SK-N-SH (cell line): ENCODE data around the gene PHACTR2. TPM values are rescaled to one million over a fixed set of nuclear protein-coding genes. Genes with fewer than 3 reads are reported as not detected.

Experiments used
- CTCF ChIA-PET: fragments of 300-600, 350-600 bp; formaldehyde crosslinking; extraction: SDS; loops from one replicate; lab custom pipeline; 2021; lab: Yijun Ruan, JAX
- POLR2A ChIA-PET: fragments of 350-600 bp; sonication (Branson Sonifier 250); formaldehyde crosslinking; extraction: SDS; loops from one replicate; lab custom pipeline; 2020; ENCODE audit warnings: antibody characterized with exemption, inconsistent platforms; lab: Yijun Ruan, JAX
- DNase-seq: peaks from one replicate; pipeline ENCODE4 v3.0.0; 2012
- H2AFZ ChIP-seq: fragments of 200-600 bp; sonication (generic); 2 replicates; pipeline ENCODE4 v1.8.1; 2016; ENCODE audit warnings: antibody characterized with exemption, mild to moderate bottlenecking, low read depth
- H3F3A ChIP-seq: fragments of 200-600 bp; sonication (generic); replicated peaks from 2 replicates; pipeline ENCODE3; 2016; ENCODE audit warnings: antibody characterized with exemption, mild to moderate bottlenecking; ENCODE audit not compliant: insufficient read depth
- H3K27ac ChIP-seq, 2 experiments: fragments of 200-500 bp in 1 of 2; fragments of 200-600 bp in 1 of 2; sonication (Bioruptor generic) in 1 of 2; sonication (generic), shearing (Covaris generic) in 1 of 2; 2 replicates each; pipeline versions ENCODE4 v1.5.1 to v1.6.1; 2014 to 2016; ENCODE audit warnings: low read depth in 2 of 2, inconsistent platforms in 1 of 2, low read length in 1 of 2, mild to moderate bottlenecking in 1 of 2, mixed read lengths in 1 of 2
- H3K27me3 ChIP-seq: fragments of 200-600 bp; sonication (generic), shearing (Covaris generic); 2 replicates; pipeline ENCODE4 v1.6.1; 2016; ENCODE audit warnings: mixed run types; ENCODE audit not compliant: insufficient read depth
- H3K36me3 ChIP-seq, 2 experiments: fragments of 200-500 bp in 1 of 2; fragments of 200-600 bp in 1 of 2; sonication (Bioruptor generic) in 1 of 2; sonication (generic) in 1 of 2; replicated peaks in 1 of 2; 2 replicates each; pipeline versions ENCODE3 to v1.5.1; 2014 to 2016; ENCODE audit warnings: low read length in 1 of 2, mild to moderate bottlenecking in 1 of 2; ENCODE audit not compliant: insufficient read depth in 2 of 2, control insufficient read depth in 1 of 2
- H3K4me1 ChIP-seq, 2 experiments: fragments of 200-500 bp in 1 of 2; fragments of 200-600 bp in 1 of 2; sonication (Bioruptor generic) in 1 of 2; sonication (generic), shearing (Covaris generic) in 1 of 2; 2 replicates each; pipeline versions ENCODE4 v1.5.1 to v1.6.1; 2014 to 2016; ENCODE audit warnings: low read depth in 1 of 2, low read length in 1 of 2, mixed run types in 1 of 2; ENCODE audit not compliant: insufficient read depth in 2 of 2, control insufficient read depth in 1 of 2
- H3K4me2 ChIP-seq: fragments of 200-600 bp; sonication (generic), shearing (Covaris generic); 2 replicates; pipeline ENCODE4 v1.6.1; 2017; ENCODE audit warnings: mixed run types
- H3K4me3 ChIP-seq, 2 experiments: fragments of 200-500 bp in 1 of 2; fragments of 200-600 bp in 1 of 2; sonication (Bioruptor generic) in 1 of 2; sonication (generic), shearing (Covaris generic) in 1 of 2; 2 replicates each; pipeline versions ENCODE4 v1.5.1 to v1.8.1; 2014 to 2016; ENCODE audit warnings: low read depth in 2 of 2, inconsistent platforms in 1 of 2, low read length in 1 of 2, mild to moderate bottlenecking in 1 of 2, mixed read lengths in 1 of 2, moderate library complexity in 1 of 2
- H3K79me2 ChIP-seq: fragments of 200-600 bp; sonication (generic); 2 replicates; pipeline ENCODE4 v1.8.1; 2017; ENCODE audit warnings: mild to moderate bottlenecking; ENCODE audit not compliant: insufficient read depth
- H3K9ac ChIP-seq: fragments of 200-600 bp; sonication (generic); 2 replicates; pipeline ENCODE4 v1.6.1; 2017; ENCODE audit warnings: mixed run types
- H3K9me2 ChIP-seq: fragments of 200-600 bp; sonication (generic); 2 replicates; pipeline ENCODE4 v1.6.1; 2017; ENCODE audit warnings: mixed run types
- H3K9me3 ChIP-seq: fragments of 200-600 bp; sonication (generic); 2 replicates; pipeline ENCODE4 v1.6.1; 2017; ENCODE audit warnings: mixed run types, mild to moderate bottlenecking, moderate library complexity
- H4K20me1 ChIP-seq: fragments of 200-600 bp; sonication (generic); 2 replicates; pipeline ENCODE4 v1.6.1; 2017; ENCODE audit warnings: mild to moderate bottlenecking, mixed run types; ENCODE audit not compliant: insufficient read depth
- FOSL2 ChIP-seq: IDR thresholded peaks from 2 replicates; pipeline ENCODE4 v1.4.0; 2012; ENCODE audit warnings: low read depth, mild to moderate bottlenecking, moderate library complexity, borderline replicate concordance
- FOXM1 ChIP-seq: IDR thresholded peaks from 2 replicates; pipeline ENCODE4 v1.4.0; 2012; ENCODE audit warnings: low read depth, mild to moderate bottlenecking
- JUND ChIP-seq: IDR thresholded peaks from 2 replicates; pipeline ENCODE4 v1.4.0; 2012
- MEF2A ChIP-seq: IDR thresholded peaks from 2 replicates; pipeline ENCODE4 v1.4.0; 2012; ENCODE audit warnings: low read depth, borderline replicate concordance
- NRF1 ChIP-seq: IDR thresholded peaks from 2 replicates; pipeline ENCODE4 v1.6.1; 2012; ENCODE audit warnings: low read depth, mild to moderate bottlenecking, low read length
- POLR2AphosphoS5 ChIP-seq: IDR thresholded peaks from 2 replicates; pipeline ENCODE4 v1.6.1; 2012; ENCODE audit warnings: low read depth, low read length
- RXRA ChIP-seq: IDR thresholded peaks from 2 replicates; pipeline ENCODE4 v1.4.0; 2012; ENCODE audit warnings: low read depth, mild to moderate bottlenecking, borderline replicate concordance
- SIN3A ChIP-seq: IDR thresholded peaks from 2 replicates; pipeline ENCODE4 v1.6.1; 2012; ENCODE audit warnings: low read depth, mild to moderate bottlenecking, low read length, moderate library complexity, borderline replicate concordance
- TAF1 ChIP-seq: IDR thresholded peaks from 2 replicates; pipeline ENCODE4 v1.6.1; 2012; ENCODE audit warnings: low read depth, mild to moderate bottlenecking, low read length, moderate library complexity, borderline replicate concordance
- TCF12 ChIP-seq: IDR thresholded peaks from 2 replicates; pipeline ENCODE4 v1.4.0; 2012
- TEAD4 ChIP-seq: IDR thresholded peaks from 2 replicates; pipeline ENCODE4 v1.4.0; 2012; ENCODE audit warnings: mild to moderate bottlenecking, borderline replicate concordance; ENCODE audit not compliant: insufficient read depth
- WGBS: methylation state at CpG from one replicate; pipeline ENCODE4 v1.1.6; 2017; ENCODE audit warnings: low lambda C conversion rate; 5-methylcytosine and 5-hydroxymethylcytosine counted together
- polyA plus RNA-seq, 3 experiments: library from polyadenylated mRNA; depleted of rRNA; stranded (reverse); fragments of >200 nt; gene quantifications; 2 replicates each; pipeline ENCODE4 v1.2.3, GENCODE V29; 2012

Gene PHACTR2
- polyA plus RNA-seq, 1 of the 3 experiments (the other 2 are of a cell fraction), result 5.0 TPM

GRCh38 chr6:143688681-143689080, 10.9 kb downstream of the PHACTR2 start:
- ChIA-PET CTCF (no interaction called here), POLR2A (no interaction called here)
- H3K27me3 ChIP-seq, result no peaks in the 10 kb centered on the region
- no peaks in the 10 kb centered on the region for H3K9me3 ChIP-seq
- H4K20me1 ChIP-seq, result 0 out of 2 replicates have a peak, but pooled peaks cover 6% of the 10 kb centered on the region
- peaks cover 67% of the 10 kb centered on the region for H3K79me2 ChIP-seq
- no peaks in the 10 kb centered on the region for H3K4me1 ChIP-seq
- no peak overlapping the region for H3K4me2 ChIP-seq
- H3K9ac ChIP-seq, result no peak overlapping the region
- H3F3A ChIP-seq, result peaks cover 8% of the 10 kb centered on the region
- no peaks in the 10 kb centered on the region for H3K9me2 ChIP-seq
- 87% methylated on average over 4 of the region's 4 CpGs for WGBS
- DNase-seq, result no peak
- H3K36me3 ChIP-seq, result no peaks in the 10 kb centered on the region
- no peak overlapping the region for H3K4me3 ChIP-seq
- TF ChIP-seq SIN3A (no peak), TEAD4 (no peak), FOSL2 (no peak), TAF1 (no peak), JUND (no peak), POLR2AphosphoS5 (no peak)
- TF ChIP-seq, all 33 proteins: peak for 0
- H2AFZ ChIP-seq, result no peak overlapping the region
- no peak overlapping the region for H3K27ac ChIP-seq

GRCh38 chr6:143689852-143690251, 12.1 kb downstream of the PHACTR2 start:
- POLR2A ChIA-PET, result no interaction called here
- 81% methylated on average over 8 of the region's 9 CpGs for WGBS
- H3K4me2 ChIP-seq, result no peak overlapping the region

GRCh38 chr6:143691155-143691554, 13.4 kb downstream of the PHACTR2 start:
- no peaks in the 10 kb centered on the region for H3K9me2 ChIP-seq
- no peak overlapping the region for H2AFZ ChIP-seq
- no peak overlapping the region for H3K4me2 ChIP-seq
- H3F3A ChIP-seq, result peaks cover 8% of the 10 kb centered on the region
- peaks cover 15% of the 10 kb centered on the region; the same call in 1 of the 2 replicates for H4K20me1 ChIP-seq
- H3K4me3 ChIP-seq, result no peak overlapping the region
- no peak for TF ChIP-seq SIN3A
- TF ChIP-seq RXRA, result no peak
- TF ChIP-seq MEF2A, result no peak
- no peak for TF ChIP-seq FOXM1
- no peaks in the 10 kb centered on the region for H3K36me3 ChIP-seq
- H3K27ac ChIP-seq, result no peak overlapping the region
- H3K9me3 ChIP-seq, result no peaks in the 10 kb centered on the region
- 94% methylated on average over 1 of the region's 1 CpG for WGBS
- H3K79me2 ChIP-seq, result peaks cover 45% of the 10 kb centered on the region
- CTCF ChIA-PET, result no interaction called here
- POLR2A ChIA-PET, result no interaction called here
- H3K9ac ChIP-seq, result no peak overlapping the region
- no peaks in the 10 kb centered on the region; a peak in 1 of 4 replicates for H3K4me1 ChIP-seq
- H3K27me3 ChIP-seq, result no peaks in the 10 kb centered on the region
- no peak for DNase-seq

More at GRCh38 chr6:143689852-143690251, 12.1 kb downstream of the PHACTR2 start:
- CTCF ChIA-PET, result interaction anchor here (0.7 kb wide), 2 partner anchors 11 to 27 kb away, joined by 3 read pairs; no protein-coding TSS in a partner anchor
- Histone ChIP-seq H3K9me2 (no peaks in the 10 kb centered on the region), H3K27ac (no peak overlapping the region), H2AFZ (no peak overlapping the region), H3K36me3 (no peaks in the 10 kb centered on the region), H3F3A (peaks cover 8% of the 10 kb centered on the region), H3K27me3 (no peaks in the 10 kb centered on the region), H3K4me1 (no peaks in the 10 kb centered on the region), H4K20me1 (peaks cover 12% of the 10 kb centered on the region; the same call in 1 of the 2 replicates), H3K9ac (no peak overlapping the region), H3K79me2 (peaks cover 56% of the 10 kb centered on the region), H3K4me3 (no peak overlapping the region), H3K9me3 (no peaks in the 10 kb centered on the region)
- 0 out of 2 replicates have a peak, but pooled peaks have one; percentile 5 for TF ChIP-seq TCF12
- 0 out of 2 replicates have a peak, but pooled peaks have one; percentile 20 for TF ChIP-seq TEAD4
- TF ChIP-seq NRF1, result no peak
- no peak for DNase-seq
